HEK293 (cell line): Measurements from ENCODE around the gene MAN1C1.

ENCODE experiments used
- CTCF ChIA-PET: fragments of 350-600 bp; formaldehyde crosslinking; extraction: SDS; loops from one replicate; lab custom pipeline; 2021; ENCODE audit warnings: antibody characterized with exemption; lab: Yijun Ruan, JAX
- POLR2A ChIA-PET: fragments of 300-600 bp; formaldehyde crosslinking; extraction: SDS; loops from one replicate; lab custom pipeline; 2020; ENCODE audit warnings: antibody characterized with exemption, inconsistent platforms; lab: Yijun Ruan, JAX
- H3K27ac ChIP-seq: fragments of 200-500 bp; sonication (Bioruptor generic); 2 replicates; pipeline ENCODE4 v1.5.1; 2014; ENCODE audit warnings: low read depth, low read length, control low read depth, inconsistent platforms; ENCODE audit errors: extremely low read depth
- H3K36me3 ChIP-seq, 2 experiments: fragments of 200-500 bp in 1 of 2; sonication (Bioruptor generic) in 1 of 2; 1 replicate in 1 of 2; 2 replicates in 1 of 2; pipeline ENCODE4 v1.5.1; 2014 to 2017; ENCODE audit warnings: inconsistent platforms in 2 of 2, low read length in 2 of 2; ENCODE audit not compliant: control insufficient read depth in 2 of 2, insufficient read depth in 1 of 2
- H3K4me1 ChIP-seq: fragments of 200-500 bp; sonication (Bioruptor generic); 2 replicates; pipeline ENCODE4 v1.5.1; 2014; ENCODE audit warnings: mild to moderate bottlenecking, low read length, inconsistent platforms; ENCODE audit not compliant: control insufficient read depth, insufficient read depth
- H3K4me3 ChIP-seq: 2 replicates; pipeline ENCODE4 v1.5.1; 2011; ENCODE audit warnings: low read depth, mild to moderate bottlenecking, control low read depth, low read length, moderate library complexity
- H3K9me3 ChIP-seq: fragments of 200-500 bp; sonication (Bioruptor generic); 2 replicates; pipeline ENCODE4 v1.5.1; 2014; ENCODE audit warnings: low read depth, low read length, inconsistent platforms; ENCODE audit not compliant: control insufficient read depth, insufficient read depth
- ATF2 ChIP-seq: fragments of 450-650 bp; formaldehyde crosslinking; IDR thresholded peaks from 2 replicates; pipeline ENCODE4 v1.5.1; 2016; ENCODE audit warnings: missing biosample characterization, missing genetic modification characterization, low read depth
- GLIS1 ChIP-seq: fragments of 450-650 bp; formaldehyde crosslinking; IDR thresholded peaks from 2 replicates; pipeline ENCODE4 v1.5.1; 2016; ENCODE audit warnings: missing biosample characterization, missing genetic modification characterization
- HOXC10 ChIP-seq: sonication (generic); formaldehyde crosslinking; IDR thresholded peaks from 2 replicates; pipeline ENCODE4 v1.8.1; 2023; ENCODE audit warnings: mild to moderate bottlenecking, missing genetic modification reagents
- KLF10 ChIP-seq: fragments of 450-650 bp; IDR thresholded peaks from 2 replicates; pipeline ENCODE4 v1.5.1; 2018; ENCODE audit warnings: missing biosample characterization, mild to moderate bottlenecking, missing genetic modification characterization
- KLF7 ChIP-seq: fragments of 450-650 bp; formaldehyde crosslinking; IDR thresholded peaks from 2 replicates; pipeline ENCODE4 v1.5.1; 2016; ENCODE audit warnings: missing biosample characterization, missing genetic modification characterization, borderline replicate concordance
- MEIS1 ChIP-seq: sonication (generic); formaldehyde crosslinking; IDR thresholded peaks from 2 replicates; pipeline ENCODE4 v1.8.1; 2022; ENCODE audit warnings: missing genetic modification reagents, mild to moderate bottlenecking, borderline replicate concordance
- ZBTB21 ChIP-seq: fragments of 450-650 bp; formaldehyde crosslinking; IDR thresholded peaks from 2 replicates; pipeline ENCODE4 v1.5.1; 2017; ENCODE audit warnings: missing biosample characterization, missing genetic modification characterization
- ZBTB26 ChIP-seq: fragments of 450-650 bp; formaldehyde crosslinking; optimal IDR thresholded peaks from 2 replicates; pipeline ENCODE3; 2016; ENCODE audit warnings: missing biosample characterization, mild to moderate bottlenecking, missing genetic modification characterization
- ZBTB8A ChIP-seq: fragments of 450-650 bp; formaldehyde crosslinking; IDR thresholded peaks from 2 replicates; pipeline ENCODE4 v1.5.1; 2016; ENCODE audit warnings: missing biosample characterization, missing genetic modification characterization
- ZEB2 ChIP-seq: fragments of 450-650 bp; formaldehyde crosslinking; IDR thresholded peaks from 2 replicates; pipeline ENCODE4 v1.5.1; 2016; ENCODE audit warnings: missing biosample characterization, missing genetic modification characterization
- ZFP3 ChIP-seq: fragments of 450-650 bp; formaldehyde crosslinking; IDR thresholded peaks from 2 replicates; pipeline ENCODE4 v1.5.1; 2016; ENCODE audit warnings: low read depth, missing biosample characterization, missing genetic modification characterization
- ZIC2 ChIP-seq: fragments of 450-650 bp; formaldehyde crosslinking; IDR thresholded peaks from 2 replicates; pipeline ENCODE4 v1.5.1; 2016; ENCODE audit warnings: missing biosample characterization, missing genetic modification characterization
- ZNF114 ChIP-seq: fragments of 450-650 bp; formaldehyde crosslinking; IDR thresholded peaks from 2 replicates; pipeline ENCODE4 v1.5.0; 2017; ENCODE audit warnings: missing biosample characterization, missing genetic modification characterization
- ZNF24 ChIP-seq: fragments of 450-650 bp; formaldehyde crosslinking; IDR thresholded peaks from 2 replicates; pipeline ENCODE4 v1.5.1; 2016; ENCODE audit warnings: missing biosample characterization, missing genetic modification characterization
- ZNF354C ChIP-seq: fragments of 450-650 bp; formaldehyde crosslinking; IDR thresholded peaks from 2 replicates; pipeline ENCODE4 v1.5.1; 2016; ENCODE audit warnings: missing biosample characterization, missing genetic modification characterization, low read depth, borderline replicate concordance
- ZNF423 ChIP-seq: fragments of 450-650 bp; formaldehyde crosslinking; IDR thresholded peaks from 2 replicates; pipeline ENCODE4 v1.5.1; 2016; ENCODE audit warnings: missing biosample characterization, missing genetic modification characterization
- ZNF426 ChIP-seq: fragments of 450-650 bp; formaldehyde crosslinking; IDR thresholded peaks from 2 replicates; pipeline ENCODE4 v1.5.1; 2017; ENCODE audit warnings: missing biosample characterization, missing genetic modification characterization, mild to moderate bottlenecking, inconsistent platforms, moderate library complexity
- ZNF549 ChIP-seq: fragments of 450-650 bp; IDR thresholded peaks from 2 replicates; pipeline ENCODE4 v1.5.1; 2018; ENCODE audit warnings: missing biosample characterization, missing genetic modification characterization, mild to moderate bottlenecking, inconsistent platforms, moderate library complexity
- ZNF561 ChIP-seq: fragments of 450-650 bp; IDR thresholded peaks from 2 replicates; pipeline ENCODE4 v1.5.1; 2018; ENCODE audit warnings: missing biosample characterization, missing genetic modification characterization, borderline replicate concordance
- ZNF596 ChIP-seq: fragments of 450-650 bp; IDR thresholded peaks from 2 replicates; pipeline ENCODE4 v1.5.0; 2018; ENCODE audit warnings: missing biosample characterization, mild to moderate bottlenecking, missing genetic modification characterization, moderate library complexity
- ZNF792 ChIP-seq: fragments of 450-650 bp; formaldehyde crosslinking; IDR thresholded peaks from 2 replicates; pipeline ENCODE4 v1.5.1; 2016; ENCODE audit warnings: missing biosample characterization, missing genetic modification characterization
- ZNF843 ChIP-seq: fragments of 450-650 bp; formaldehyde crosslinking; IDR thresholded peaks from 2 replicates; pipeline ENCODE4 v1.5.1; 2016; ENCODE audit warnings: missing biosample characterization, missing genetic modification characterization
- TF ChIP-seq, protein P1 (sequence below): fragments of 450-650 bp; formaldehyde crosslinking; IDR thresholded peaks from 2 replicates; pipeline ENCODE4 v1.5.1; 2017; ENCODE audit warnings: missing biosample characterization, missing genetic modification characterization
- TF ChIP-seq, protein P2 (sequence below): fragments of 450-650 bp; formaldehyde crosslinking; IDR thresholded peaks from 2 replicates; pipeline ENCODE4 v1.5.1; 2016; ENCODE audit warnings: missing biosample characterization, missing genetic modification characterization
- TF ChIP-seq, protein P3 (sequence below): fragments of 450-650 bp; formaldehyde crosslinking; IDR thresholded peaks from 2 replicates; pipeline ENCODE4 v1.5.1; 2017; ENCODE audit warnings: missing biosample characterization, mild to moderate bottlenecking, missing genetic modification characterization, moderate library complexity

MAN1C1 gene

GRCh38 chr1:25781130-25781433, 164.5 kb downstream of the MAN1C1 start:
- CTCF ChIA-PET: no interaction called here
- peaks cover 9% of the 10 kb centered on the region; the same call in 1 of the 2 replicates for H3K4me1 ChIP-seq
- no peaks in the 10 kb centered on the region for H3K36me3 ChIP-seq
- no peak overlapping the region for H3K27ac ChIP-seq
- H3K9me3 ChIP-seq: no peaks in the 10 kb centered on the region
- TF ChIP-seq, protein P1, sequence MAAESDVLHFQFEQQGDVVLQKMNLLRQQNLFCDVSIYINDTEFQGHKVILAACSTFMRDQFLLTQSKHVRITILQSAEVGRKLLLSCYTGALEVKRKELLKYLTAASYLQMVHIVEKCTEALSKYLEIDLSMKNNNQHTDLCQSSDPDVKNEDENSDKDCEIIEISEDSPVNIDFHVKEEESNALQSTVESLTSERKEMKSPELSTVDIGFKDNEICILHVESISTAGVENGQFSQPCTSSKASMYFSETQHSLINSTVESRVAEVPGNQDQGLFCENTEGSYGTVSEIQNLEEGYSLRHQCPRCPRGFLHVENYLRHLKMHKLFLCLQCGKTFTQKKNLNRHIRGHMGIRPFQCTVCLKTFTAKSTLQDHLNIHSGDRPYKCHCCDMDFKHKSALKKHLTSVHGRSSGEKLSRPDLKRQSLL (tag by site-specific recombination): no peak
- no peak for TF ChIP-seq ZIC2 (tag by site-specific recombination)
- TF ChIP-seq, all 188 proteins: peak for 0
- no peak overlapping the region for H3K4me3 ChIP-seq
- POLR2A ChIA-PET: interaction anchor here (1.4 to 1.5 kb wide), 2 partner anchors 12 to 56 kb away, joined by 3 to 4 read pairs; no protein-coding TSS in a partner anchor

DNA sequence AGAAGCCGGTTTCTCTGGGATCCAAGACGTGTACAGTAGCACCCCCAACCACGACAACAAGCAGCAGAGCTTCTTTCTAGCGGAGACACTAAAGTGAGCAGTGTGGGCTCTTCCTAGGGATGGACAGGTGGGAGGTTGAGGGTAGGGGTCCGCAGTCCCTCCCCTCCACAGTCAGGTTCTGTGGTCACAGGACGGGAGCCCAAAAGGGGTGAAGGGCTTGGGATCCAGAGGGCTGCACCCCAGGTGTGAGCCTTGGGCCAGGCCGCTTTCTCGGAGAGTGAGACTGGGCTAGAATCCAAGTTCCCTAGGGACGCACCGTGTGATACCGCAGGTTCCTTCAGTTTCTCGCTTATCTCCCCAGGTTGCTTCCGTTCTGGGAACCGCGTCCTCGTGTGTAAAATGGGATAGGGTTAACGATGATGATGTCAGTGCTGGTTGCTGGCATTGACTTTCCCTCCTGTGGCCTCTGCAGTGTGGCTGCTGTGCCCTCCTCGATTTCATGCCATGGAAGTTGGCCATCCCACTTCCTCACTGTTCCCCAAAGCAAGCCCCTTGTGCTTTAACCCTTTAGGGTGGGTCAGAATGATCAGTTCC, 166.1 kb downstream of the MAN1C1 start:
- ChIA-PET CTCF (interaction anchor here (0.6 to 1.1 kb wide), 3 partner anchors 8 to 209 kb away, joined by 3 read pairs; no protein-coding TSS in a partner anchor), POLR2A (no interaction called here)
- TF ChIP-seq KLF7 (tag by site-specific recombination) (no peak), HOXC10 (CRISPR knock-in tag) (no peak), ZNF843 (tag by site-specific recombination) (peak; percentile 73; the same call in 1 of the 2 replicates), ZBTB26 (no peak), ZIC2 (tag by site-specific recombination) (peak; percentile 98), ZBTB21 (tag by site-specific recombination) (peak; percentile 76), MEIS1 (CRISPR knock-in tag) (no peak), ZFP3 (tag by site-specific recombination) (no peak), ZNF354C (tag by site-specific recombination) (no peak), ZNF549 (tag by site-specific recombination) (no peak), ZNF114 (no peak), ZEB2 (peak; percentile 80; the same call in 1 of the 2 replicates), GLIS1 (tag by site-specific recombination) (peak; percentile 95), ZNF24 (tag by site-specific recombination) (peak; percentile 86), ZNF423 (tag by site-specific recombination) (peak; percentile 80; the same call in 1 of the 2 replicates), ZBTB8A (tag by site-specific recombination) (peak; percentile 92), ZNF596 (no peak), ZNF792 (tag by site-specific recombination) (no peak), ZNF561 (tag by site-specific recombination) (peak; percentile 50; the same call in 1 of the 2 replicates), ATF2 (tag by site-specific recombination) (peak; percentile 79), ZNF426 (tag by site-specific recombination) (no peak), KLF10 (no peak)
- TF ChIP-seq, protein P2, sequence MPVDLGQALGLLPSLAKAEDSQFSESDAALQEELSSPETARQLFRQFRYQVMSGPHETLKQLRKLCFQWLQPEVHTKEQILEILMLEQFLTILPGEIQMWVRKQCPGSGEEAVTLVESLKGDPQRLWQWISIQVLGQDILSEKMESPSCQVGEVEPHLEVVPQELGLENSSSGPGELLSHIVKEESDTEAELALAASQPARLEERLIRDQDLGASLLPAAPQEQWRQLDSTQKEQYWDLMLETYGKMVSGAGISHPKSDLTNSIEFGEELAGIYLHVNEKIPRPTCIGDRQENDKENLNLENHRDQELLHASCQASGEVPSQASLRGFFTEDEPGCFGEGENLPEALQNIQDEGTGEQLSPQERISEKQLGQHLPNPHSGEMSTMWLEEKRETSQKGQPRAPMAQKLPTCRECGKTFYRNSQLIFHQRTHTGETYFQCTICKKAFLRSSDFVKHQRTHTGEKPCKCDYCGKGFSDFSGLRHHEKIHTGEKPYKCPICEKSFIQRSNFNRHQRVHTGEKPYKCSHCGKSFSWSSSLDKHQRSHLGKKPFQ (tag by site-specific recombination): peak; percentile 51; the same call in 1 of the 2 replicates
- TF ChIP-seq, protein P3, sequence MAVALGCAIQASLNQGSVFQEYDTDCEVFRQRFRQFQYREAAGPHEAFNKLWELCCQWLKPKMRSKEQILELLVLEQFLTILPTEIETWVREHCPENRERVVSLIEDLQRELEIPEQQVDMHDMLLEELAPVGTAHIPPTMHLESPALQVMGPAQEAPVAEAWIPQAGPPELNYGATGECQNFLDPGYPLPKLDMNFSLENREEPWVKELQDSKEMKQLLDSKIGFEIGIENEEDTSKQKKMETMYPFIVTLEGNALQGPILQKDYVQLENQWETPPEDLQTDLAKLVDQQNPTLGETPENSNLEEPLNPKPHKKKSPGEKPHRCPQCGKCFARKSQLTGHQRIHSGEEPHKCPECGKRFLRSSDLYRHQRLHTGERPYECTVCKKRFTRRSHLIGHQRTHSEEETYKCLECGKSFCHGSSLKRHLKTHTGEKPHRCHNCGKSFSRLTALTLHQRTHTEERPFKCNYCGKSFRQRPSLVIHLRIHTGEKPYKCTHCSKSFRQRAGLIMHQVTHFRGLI (tag by site-specific recombination): peak; percentile 70

More for the DNA sequence above, 166.1 kb downstream of the MAN1C1 start:
- Histone ChIP-seq H3K27ac (no peak overlapping the region; the same call in 1 of the 2 replicates), H3K9me3 (no peaks in the 10 kb centered on the region), H3K36me3 (no peaks in the 10 kb centered on the region), H3K4me3 (no peak overlapping the region), H3K4me1 (peaks cover 12% of the 10 kb centered on the region)
